ENCODE data around the gene SNAI3. TPM values are rescaled to one million over a fixed set of nuclear protein-coding genes. Genes with fewer than 3 reads are reported as not detected.

SNAI3 gene
- total RNA-seq, 1 donor from 2014 or later: 0.16 TPM

- no peak for DNase-seq
These were observed 20.7 kb downstream of the SNAI3 start for GRCh38 chr16:88665570-88665969.

DNA sequence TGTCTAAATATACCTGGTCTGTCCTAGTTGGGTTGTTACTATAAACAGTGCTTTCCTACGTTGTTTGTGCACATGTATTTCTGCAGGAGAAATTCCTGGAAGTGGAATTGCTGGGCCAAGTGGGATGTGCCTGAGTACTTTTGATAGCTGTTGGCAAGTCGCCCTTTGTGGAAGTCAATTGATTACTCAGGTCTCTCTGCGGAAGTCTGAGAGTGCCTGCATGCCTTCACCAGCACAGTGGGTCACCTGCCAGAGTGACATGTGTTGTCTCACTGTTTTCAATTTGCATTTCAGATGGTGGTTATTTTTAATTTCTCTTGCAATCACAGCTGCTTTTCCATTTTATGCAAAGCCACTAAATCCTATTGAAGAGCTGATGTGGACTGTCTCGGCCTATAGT is 21.2 kb downstream of the SNAI3 start:
- no peak for DNase-seq

- DNase-seq: peak; percentile 97
These were observed 23.3 kb downstream of the SNAI3 start, which contains the start of gene MVD for GRCh38 chr16:88662843-88663606. MVD (minus strand) TSS chr16:88663091; CDS start chr16:88663080, 11 bp downstream.

DNA sequence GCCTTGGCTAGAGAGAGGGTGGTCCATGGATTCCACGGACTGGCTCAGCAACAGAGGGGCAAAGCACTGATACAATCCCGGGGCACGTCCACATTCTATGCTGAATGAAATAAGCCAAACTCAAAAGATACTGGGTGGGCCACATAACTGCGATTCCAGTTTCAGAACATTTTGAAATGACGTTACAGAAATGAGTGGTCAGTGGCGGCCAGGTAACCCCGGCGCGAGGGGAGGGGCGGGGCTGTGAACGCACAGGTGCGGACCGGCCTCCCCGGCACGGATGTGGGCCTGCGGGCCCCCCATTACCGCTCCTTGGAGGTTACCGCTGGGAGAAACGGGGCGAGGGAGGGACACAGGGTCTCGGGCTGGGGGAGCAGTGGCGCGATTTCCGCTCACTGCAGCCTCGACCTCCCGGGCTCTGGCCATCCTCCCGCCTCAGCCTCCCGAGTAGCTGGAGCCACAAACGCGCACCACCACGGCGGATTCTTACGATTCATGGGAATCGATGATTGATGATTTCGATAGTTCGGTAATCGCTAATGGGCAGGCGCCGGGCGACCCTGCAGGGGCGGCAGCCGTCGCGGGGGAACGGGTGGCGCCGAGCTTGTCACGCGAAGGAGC is 24.0 kb downstream of the SNAI3 start:
- DNase-seq: no peak

DNA sequence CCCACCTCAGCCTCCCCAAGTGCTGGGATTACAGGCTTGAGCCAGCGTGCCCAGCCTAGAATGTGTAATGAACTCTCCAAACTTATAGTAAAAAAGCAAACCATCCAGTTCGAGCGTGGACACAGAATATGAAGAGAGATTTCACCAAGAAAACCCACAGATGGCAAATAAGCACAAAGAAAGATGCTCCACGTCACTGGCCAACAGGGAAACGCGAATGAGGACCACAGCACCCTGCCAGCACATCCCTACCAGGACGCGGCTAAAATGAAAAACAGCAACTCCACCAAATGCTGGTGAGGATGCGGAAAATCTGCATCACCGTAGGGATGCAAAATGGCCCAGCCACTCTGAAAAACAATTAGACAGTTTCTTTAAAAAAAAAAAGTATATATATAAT is 24.8 kb downstream of the SNAI3 start:
- no peak for DNase-seq

DNA sequence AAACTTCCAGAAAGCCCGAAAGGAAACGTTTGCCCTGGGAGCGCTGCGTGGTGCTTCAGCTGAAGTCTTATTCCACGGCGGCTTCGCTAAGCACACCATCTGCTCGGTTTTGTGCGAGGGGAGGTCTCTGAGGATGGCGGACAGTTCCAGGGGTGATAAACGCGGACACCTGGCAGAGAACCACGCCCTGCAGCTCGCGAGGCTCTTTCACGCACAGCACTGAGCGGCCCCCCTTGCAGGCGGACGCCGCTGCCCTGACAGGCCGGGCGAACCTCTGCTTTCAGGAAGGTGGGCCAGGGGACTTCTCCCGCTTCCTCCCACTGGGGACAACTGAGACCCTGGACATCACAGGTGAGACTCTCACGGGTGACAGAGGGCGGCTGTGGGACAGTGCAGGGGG is 27.1 kb downstream of the SNAI3 start:
- DNase-seq: no peak

GRCh38 chr16:88658714-88659113 is 27.6 kb downstream of the SNAI3 start:
- DNase-seq: no peak

DNA sequence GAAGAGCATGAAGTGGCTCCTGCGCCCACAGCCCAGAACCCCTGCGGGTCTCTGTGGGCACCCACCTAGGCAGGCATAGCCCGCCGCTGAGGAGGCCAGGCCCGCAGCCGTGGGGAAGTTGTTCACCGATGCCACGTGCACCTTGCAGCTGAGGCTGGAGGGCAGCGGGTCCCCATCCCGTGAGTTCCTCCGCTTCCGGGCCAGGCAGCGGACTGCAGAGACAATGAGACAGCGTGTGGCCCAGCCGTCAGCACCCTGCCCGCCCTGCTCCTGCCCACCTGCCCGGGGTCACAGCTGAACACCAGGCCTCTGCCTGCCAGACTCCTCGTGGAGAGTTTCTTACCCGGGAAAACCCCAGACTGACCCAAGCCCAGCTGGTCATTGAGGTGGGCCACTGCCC is 28.9 kb downstream of the SNAI3 start:
- DNase-seq: no peak

GRCh38 chr16:88656291-88656980 is 29.9 kb downstream of the SNAI3 start:
- no peak for DNase-seq

DNA sequence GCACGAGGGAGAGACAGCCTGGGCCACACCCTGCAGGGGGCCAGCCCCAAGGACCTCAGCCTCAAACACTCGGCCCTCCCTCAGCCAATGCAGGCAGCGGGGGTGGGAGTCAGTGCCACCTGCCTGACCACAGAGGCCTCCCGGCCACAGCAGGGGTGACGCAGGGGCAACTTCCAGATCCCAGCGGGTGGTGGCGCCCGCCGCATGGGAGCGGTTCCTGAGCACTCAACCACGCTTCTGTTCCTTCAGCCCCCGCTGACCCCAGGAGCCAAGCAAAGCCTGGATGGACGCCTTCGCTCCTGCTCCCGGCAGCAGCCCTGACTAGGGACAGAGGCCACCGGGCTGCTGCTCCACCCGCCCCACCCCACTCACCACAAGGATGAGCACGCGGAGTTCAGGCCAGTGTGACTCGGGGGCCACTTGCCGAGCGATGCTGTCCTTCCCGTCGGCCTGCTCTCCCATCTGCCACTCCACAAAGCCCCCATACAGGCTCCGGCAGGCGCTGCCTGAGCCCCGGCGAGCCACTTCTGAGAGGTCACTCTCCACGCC is 30.5 kb downstream of the SNAI3 start:
- DNase-seq: no peak

- DNase-seq: no peak
These were observed 31.1 kb downstream of the SNAI3 start for GRCh38 chr16:88655053-88655732.

DNA sequence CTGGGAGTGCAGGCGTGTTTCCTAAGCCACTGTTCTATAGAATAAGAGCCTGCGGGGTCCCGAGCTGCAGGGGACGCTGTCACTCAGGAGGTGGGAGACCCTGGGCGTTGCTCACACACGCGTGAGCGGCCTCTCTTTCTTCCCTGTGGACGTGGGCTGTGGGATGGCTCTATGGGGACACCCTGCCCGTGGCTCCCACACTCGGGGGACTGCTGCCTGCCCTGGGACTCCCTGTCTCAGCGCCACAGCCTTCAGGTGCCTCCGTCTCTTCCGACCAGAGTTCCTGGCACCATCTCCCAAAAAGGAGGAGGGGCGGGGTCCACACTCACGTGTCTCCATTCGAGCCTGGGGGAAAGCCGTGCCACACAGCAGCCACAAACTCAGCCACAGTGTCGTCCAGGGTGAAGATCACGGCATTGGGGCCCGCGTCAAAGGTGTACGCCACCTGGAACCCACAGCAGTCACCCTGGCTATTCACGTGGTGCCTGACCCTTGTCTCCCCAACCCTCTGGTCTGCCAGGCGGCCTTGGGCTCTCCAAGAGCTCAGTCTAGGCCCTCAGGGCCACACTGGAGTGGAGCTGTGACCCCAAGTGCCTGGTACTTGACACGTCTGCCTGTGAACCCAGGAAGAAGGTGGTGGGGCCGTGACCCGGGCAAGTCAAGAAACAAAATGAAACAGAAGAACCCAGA is 31.8 kb downstream of the SNAI3 start:
- no peak for DNase-seq

DNA sequence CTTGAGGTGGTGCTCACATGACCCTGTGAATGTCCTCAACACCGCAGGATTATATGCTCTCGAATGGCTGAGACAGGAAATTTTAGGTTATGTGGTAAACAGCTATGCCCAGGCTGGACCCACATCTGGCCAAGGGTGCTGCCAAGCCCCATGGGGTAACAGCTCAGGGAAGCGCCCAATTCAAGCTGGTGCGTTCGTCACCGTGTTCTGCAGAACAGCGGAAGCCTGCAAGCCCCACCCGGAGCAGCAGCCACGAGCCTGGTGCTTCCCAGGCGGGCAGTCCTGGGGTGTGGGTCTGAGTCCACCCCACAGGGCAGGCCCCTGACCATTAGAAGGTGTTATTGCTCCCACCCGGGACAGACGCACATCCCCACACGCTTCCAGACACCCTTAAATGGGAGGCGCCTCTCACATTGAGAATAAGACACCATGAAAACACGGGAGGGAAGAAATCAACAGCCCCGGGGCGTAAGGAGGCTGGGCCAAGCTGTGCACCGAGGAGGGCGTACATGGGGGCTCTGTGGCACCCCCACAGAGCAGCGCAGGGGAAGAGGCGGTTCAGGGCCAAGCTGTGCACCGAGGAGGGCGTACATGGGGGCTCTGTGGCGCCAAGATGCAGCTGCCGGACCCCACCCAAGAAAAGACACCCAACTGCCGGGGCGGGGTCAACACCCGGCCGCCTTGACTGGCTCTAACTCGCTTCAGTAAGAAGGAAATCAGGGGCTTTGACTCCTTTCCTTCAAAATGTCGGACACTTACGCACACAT is 32.5 kb downstream of the SNAI3 start:
- no peak for DNase-seq

- no peak for DNase-seq
These were observed 33.2 kb downstream of the SNAI3 start for GRCh38 chr16:88653101-88653500.

- DNase-seq: no peak
These were observed 33.6 kb downstream of the SNAI3 start for GRCh38 chr16:88652762-88653063.

- no peak for DNase-seq
These were observed 34.1 kb downstream of the SNAI3 start for GRCh38 chr16:88651989-88652761.

DNA sequence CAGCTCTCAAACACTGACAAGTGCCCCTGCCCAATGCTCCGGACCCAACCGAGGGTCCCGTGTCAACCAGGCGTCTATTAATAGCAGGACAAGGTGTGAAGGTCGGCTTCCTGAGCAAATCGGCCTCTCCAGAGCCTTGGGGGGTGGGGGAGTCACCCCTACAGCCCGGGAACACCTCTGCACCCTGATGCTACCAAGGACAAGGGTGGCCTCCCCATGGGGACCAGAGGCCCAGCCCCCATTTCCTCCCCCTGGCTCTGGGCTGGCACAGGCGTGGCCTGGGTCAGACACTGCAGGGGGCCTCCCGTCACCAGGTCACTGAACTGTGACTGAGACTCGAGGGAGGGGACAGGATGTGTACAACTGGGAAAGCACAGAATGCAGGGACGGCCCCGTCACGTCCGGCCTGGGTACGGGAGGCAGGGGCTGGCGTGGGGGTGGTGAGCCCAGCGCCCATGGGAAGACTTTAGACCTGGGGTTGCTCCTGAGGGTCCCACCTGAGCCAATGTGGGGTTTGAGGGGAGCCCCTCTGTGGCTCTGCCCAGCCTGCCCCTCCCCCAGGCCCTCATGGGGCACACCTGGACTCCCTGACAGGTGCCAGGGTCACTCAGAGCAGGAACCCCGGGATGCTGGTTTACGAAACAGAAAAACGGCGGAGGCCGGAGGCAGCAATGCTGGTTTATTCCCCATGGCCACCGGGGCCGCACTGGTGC is 34.9 kb downstream of the SNAI3 start:
- no peak for DNase-seq

GRCh38 chr16:88650749-88651275 is 35.5 kb downstream of the SNAI3 start, which contains the start of gene CYBA:
CYBA (minus strand) TSS chr16:88651053; CDS start chr16:88651013, 40 bp downstream.
- DNase-seq: no peak

Measured in occipital lobe (tissue), 2 donors.